IMR-90 (cell line): ENCODE results near the gene PAWR. TPM values are rescaled to one million over a fixed set of nuclear protein-coding genes. Genes with fewer than 3 reads are reported as not detected.
"Not testable (repeated sequence)": the region's sequence is repeated elsewhere in the genome, so short reads cannot be mapped to it uniquely, and the experiment has no call there.

Experiments
- ATAC-seq: fragments of 200-7000 bp; cut with Tn5 transposase; 2 replicates; pipeline ENCODE4 v1.9.1; 2020; ENCODE audit warnings: low read depth, mild to moderate bottlenecking, moderate library complexity
- BruUV-seq: library from RNA; stranded (reverse); fragments of 400-500 nt; replicated peaks from 2 replicates; lab custom pipeline; 2021; lab: Mats Ljungman, UMichigan
- CTCF ChIA-PET: fragments of 300-600 bp; formaldehyde crosslinking; extraction: SDS; loops from one replicate; lab custom pipeline; 2021; ENCODE audit warnings: antibody characterized with exemption; lab: Yijun Ruan, JAX
- POLR2A ChIA-PET: fragments of 300-600 bp; sonication (Branson Sonifier 250); formaldehyde crosslinking; loops from one replicate; lab custom pipeline; 2022; ENCODE audit warnings: antibody characterized with exemption; ENCODE audit not compliant: unreplicated experiment; lab: Charles Lee
- DNase-seq: peaks from one replicate; pipeline ENCODE4 v3.0.0; 2013
- H2AFZ ChIP-seq: replicated peaks from 2 replicates; pipeline ENCODE3; 2013; ENCODE audit warnings: low read length, mild to moderate bottlenecking; ENCODE audit not compliant: poor library complexity
- H2AK5ac ChIP-seq: 2 replicates; pipeline ENCODE4 v1.6.1; 2013; ENCODE audit warnings: low read depth, low read length, inconsistent platforms
- H2AK9ac ChIP-seq: replicated peaks from 2 replicates; pipeline ENCODE3; 2013; ENCODE audit warnings: mild to moderate bottlenecking, low read depth, low read length, moderate library complexity; ENCODE audit not compliant: poor library complexity
- H2BK120ac ChIP-seq: 2 replicates; pipeline ENCODE4 v1.6.1; 2013; ENCODE audit warnings: low read depth, low read length, inconsistent platforms
- H2BK15ac ChIP-seq: 3 replicates; pipeline ENCODE4 v1.6.1; 2013; ENCODE audit warnings: low read depth, low read length, inconsistent platforms
- H2BK20ac ChIP-seq: 2 replicates; pipeline ENCODE4 v1.6.1; 2013; ENCODE audit warnings: low read depth, mild to moderate bottlenecking, inconsistent platforms, low read length, moderate library complexity
- H2BK5ac ChIP-seq: 2 replicates; pipeline ENCODE4 v1.6.1; 2013; ENCODE audit warnings: mild to moderate bottlenecking, low read depth, low read length, inconsistent platforms; ENCODE audit not compliant: poor library complexity, severe bottlenecking
- H3K14ac ChIP-seq: replicated peaks from 2 replicates; pipeline ENCODE4 v1.6.1; 2013; ENCODE audit warnings: low read depth, low read length, inconsistent platforms
- H3K18ac ChIP-seq: 2 replicates; pipeline ENCODE4 v1.6.1; 2013; ENCODE audit warnings: low read depth, low read length, control low read depth
- H3K23ac ChIP-seq: 2 replicates; pipeline ENCODE4 v1.6.1; 2013; ENCODE audit warnings: low read depth, low read length, inconsistent platforms
- H3K27ac ChIP-seq: 2 replicates; pipeline ENCODE4 v1.5.1; 2013; ENCODE audit warnings: mild to moderate bottlenecking, control low read depth, low read length; ENCODE audit not compliant: insufficient read depth
- H3K27me3 ChIP-seq: 2 replicates; pipeline ENCODE4 v1.6.1; 2013; ENCODE audit warnings: low read length; ENCODE audit not compliant: control insufficient read depth, insufficient read depth
- H3K36me3 ChIP-seq: 2 replicates; pipeline ENCODE4 v1.6.1; 2013; ENCODE audit warnings: low read length, mixed read lengths; ENCODE audit not compliant: control insufficient read depth, insufficient read depth
- H3K4ac ChIP-seq: 2 replicates; pipeline ENCODE4 v1.6.1; 2013; ENCODE audit warnings: low read depth, low read length, inconsistent platforms
- H3K4me1 ChIP-seq: 2 replicates; pipeline ENCODE4 v1.6.1; 2013; ENCODE audit warnings: low read length, mixed read lengths; ENCODE audit not compliant: control insufficient read depth, insufficient read depth
- H3K4me2 ChIP-seq: 2 replicates; pipeline ENCODE4 v1.6.1; 2013; ENCODE audit warnings: low read depth, mild to moderate bottlenecking, control low read depth, low read length, moderate library complexity
- H3K4me3 ChIP-seq: 2 replicates; pipeline ENCODE4 v1.5.1; 2013; ENCODE audit warnings: low read depth, mild to moderate bottlenecking, control low read depth, low read length, moderate library complexity; ENCODE audit not compliant: insufficient read depth
- H3K56ac ChIP-seq: 2 replicates; pipeline ENCODE4 v1.6.1; 2013; ENCODE audit warnings: low read length, inconsistent platforms; ENCODE audit not compliant: insufficient read depth; ENCODE audit errors: extremely low read depth
- H3K79me1 ChIP-seq, 2 experiments: 2 replicates each; pipeline ENCODE4 v1.6.1; 2013; ENCODE audit warnings: low read length in 2 of 2, inconsistent platforms in 1 of 2, low read depth in 1 of 2
- H3K9ac ChIP-seq: 2 replicates; pipeline ENCODE4 v1.6.1; 2013; ENCODE audit warnings: low read depth, low read length, control low read depth
- H3K9me1 ChIP-seq: 2 replicates; pipeline ENCODE4 v1.6.1; 2013; ENCODE audit warnings: low read length, inconsistent platforms; ENCODE audit not compliant: insufficient read depth
- H3K9me3 ChIP-seq: 2 replicates; pipeline ENCODE4 v1.6.1; 2013; ENCODE audit warnings: low read length; ENCODE audit not compliant: control insufficient read depth, insufficient read depth
- H4K20me1 ChIP-seq: 2 replicates; pipeline ENCODE4 v1.6.1; 2013; ENCODE audit warnings: low read length, inconsistent platforms; ENCODE audit not compliant: insufficient read depth
- H4K5ac ChIP-seq: 2 replicates; pipeline ENCODE4 v1.6.1; 2013; ENCODE audit warnings: mild to moderate bottlenecking, low read depth, low read length, control low read depth
- H4K8ac ChIP-seq, 2 experiments: 2 replicates each; pipeline ENCODE4 v1.6.1; 2013; ENCODE audit warnings: low read depth in 2 of 2, low read length in 2 of 2, control low read depth in 1 of 2, inconsistent platforms in 1 of 2
- H4K91ac ChIP-seq: 2 replicates; pipeline ENCODE4 v1.6.1; 2013; ENCODE audit warnings: low read depth, low read length, inconsistent platforms; ENCODE audit not compliant: insufficient read depth
- BHLHE40 ChIP-seq: fragments of 150-350 bp; IDR thresholded peaks from 2 replicates; pipeline ENCODE4 v1.6.1; 2016; ENCODE audit warnings: mild to moderate bottlenecking, low read depth, low read length
- FOS ChIP-seq: fragments of 150-350 bp; IDR thresholded peaks from 2 replicates; pipeline ENCODE4 v1.6.1; 2016; ENCODE audit warnings: low read depth, low read length
- NFE2L2 ChIP-seq: fragments of 150-350 bp; IDR thresholded peaks from 2 replicates; pipeline ENCODE4 v1.6.1; 2016; ENCODE audit warnings: low read depth, mild to moderate bottlenecking, low read length
- RFX5 ChIP-seq: IDR thresholded peaks from 2 replicates; pipeline ENCODE4 v1.8.0; 2012; ENCODE audit warnings: low read depth, mild to moderate bottlenecking, low read length, moderate library complexity
- SMC3 ChIP-seq: fragments of 150-350 bp; IDR thresholded peaks from 2 replicates; pipeline ENCODE4 v1.6.1; 2016; ENCODE audit warnings: low read depth, mild to moderate bottlenecking, antibody characterized with exemption, low read length, moderate library complexity
- WGBS, 2 experiments: methylation state at CpG; one replicate each; pipeline versions ENCODE4 v1.1.5 to v1.1.7; 2013; ENCODE audit warnings: missing lambda C conversion rate in 2 of 2; ENCODE audit not compliant: insufficient read length in 1 of 2; ENCODE audit errors: extremely low coverage in 2 of 2; 5-methylcytosine and 5-hydroxymethylcytosine counted together
- dilution Hi-C: fragments of 300-500 bp; cut with HindIII; formaldehyde crosslinking; loops from one replicate; pipeline ENCODE4 v1.14.3; 2018; ENCODE audit warnings: low sequenced_read_pairs; ENCODE audit not compliant: unreplicated experiment
- in situ Hi-C: fragments of 300-500 bp; cut with MboI; formaldehyde crosslinking; loops from 3 replicates; pipeline ENCODE4 v1.14.3; 2019; ENCODE audit warnings: low sequenced_read_pairs, inconsistent platforms, mixed read lengths
- intact Hi-C: fragments of 100-400 bp; cut with micrococcal nuclease; formaldehyde crosslinking; loops from 2 replicates; pipeline ENCODE4 v1.10.0; 2022
- polyA plus RNA-seq, 3 experiments: library from polyadenylated mRNA; depleted of rRNA; stranded (reverse); fragments of >200 nt; gene quantifications; 2 replicates each; pipeline ENCODE4 v1.2.3, GENCODE V29; 2012; ENCODE audit warnings: low replicate concordance in 1 of 3
- total RNA-seq: library from RNA; depleted of rRNA; stranded (reverse); fragments of >200 nt; gene quantifications from 2 replicates; pipeline ENCODE4 v1.2.3, GENCODE V29; 2012
- TF ChIP-seq, protein P1 (sequence below): fragments of 150-350 bp; IDR thresholded peaks from 2 replicates; pipeline ENCODE4 v1.6.1; 2016; ENCODE audit warnings: low read depth, mild to moderate bottlenecking, low read length, moderate library complexity, borderline replicate concordance

The PAWR gene
- total and polyA plus RNA-seq, 2 of the 4 experiments (the other 2 are of a cell fraction): 13.2 to 13.6 TPM

- Histone ChIP-seq H2BK5ac (no peak overlapping the region), H3K9ac (no peak overlapping the region), H3K27ac (no peak overlapping the region), H3K4me2 (no peak overlapping the region), H3K36me3 (no peaks in the 10 kb centered on the region), H3K4ac (no peak overlapping the region), H4K20me1 (peaks cover 3% of the 10 kb centered on the region; the same call in 1 of the 2 replicates), H4K5ac (no peak overlapping the region), H2BK15ac (no peak overlapping the region), H2AK9ac (no peak overlapping the region), H3K4me1 (peaks cover 1% of the 10 kb centered on the region; the same call in 1 of the 2 replicates), H3K27me3 (no peaks in the 10 kb centered on the region), H2AFZ (no peak overlapping the region), H2AK5ac (no peak overlapping the region), H3K18ac (no peak overlapping the region), H2BK120ac (no peak overlapping the region), H3K9me1 (peaks cover 4% of the 10 kb centered on the region), H3K23ac (peak overlapping the region; percentile 33; the same call in 1 of the 2 replicates), H4K91ac (no peak overlapping the region), H2BK20ac (no peak overlapping the region), H3K79me1 (peaks cover 31 to 51% of the 10 kb centered on the region in 2 experiments), H3K9me3 (no peaks in the 10 kb centered on the region), H3K14ac (no peak overlapping the region), H3K4me3 (no peak overlapping the region), H3K56ac (no peak overlapping the region), H4K8ac (no peak overlapping the region)
- CTCF ChIA-PET: no interaction called here
- no CpG with 5 or more reads among the region's 1 CpG for WGBS, 2 experiments
- intact Hi-C loops: no loop called here
- no peak for DNase-seq
- BruUV-seq: no TSS peak
- in situ Hi-C loops: no loop called here
- dilution Hi-C loops: no loop called here
- TF ChIP-seq SMC3: no peak
- no peak for TF ChIP-seq RFX5
- no peak for TF ChIP-seq NFE2L2
- no peak for TF ChIP-seq FOS
- no peak for TF ChIP-seq BHLHE40
- TF ChIP-seq, protein P1, sequence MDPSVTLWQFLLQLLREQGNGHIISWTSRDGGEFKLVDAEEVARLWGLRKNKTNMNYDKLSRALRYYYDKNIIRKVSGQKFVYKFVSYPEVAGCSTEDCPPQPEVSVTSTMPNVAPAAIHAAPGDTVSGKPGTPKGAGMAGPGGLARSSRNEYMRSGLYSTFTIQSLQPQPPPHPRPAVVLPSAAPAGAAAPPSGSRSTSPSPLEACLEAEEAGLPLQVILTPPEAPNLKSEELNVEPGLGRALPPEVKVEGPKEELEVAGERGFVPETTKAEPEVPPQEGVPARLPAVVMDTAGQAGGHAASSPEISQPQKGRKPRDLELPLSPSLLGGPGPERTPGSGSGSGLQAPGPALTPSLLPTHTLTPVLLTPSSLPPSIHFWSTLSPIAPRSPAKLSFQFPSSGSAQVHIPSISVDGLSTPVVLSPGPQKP: no peak
- POLR2A ChIA-PET: no interaction called here
- ATAC-seq: no peak
Observed at GRCh38 chr12:79648881-79649280, 41.9 kb downstream of the PAWR start.

DNA sequence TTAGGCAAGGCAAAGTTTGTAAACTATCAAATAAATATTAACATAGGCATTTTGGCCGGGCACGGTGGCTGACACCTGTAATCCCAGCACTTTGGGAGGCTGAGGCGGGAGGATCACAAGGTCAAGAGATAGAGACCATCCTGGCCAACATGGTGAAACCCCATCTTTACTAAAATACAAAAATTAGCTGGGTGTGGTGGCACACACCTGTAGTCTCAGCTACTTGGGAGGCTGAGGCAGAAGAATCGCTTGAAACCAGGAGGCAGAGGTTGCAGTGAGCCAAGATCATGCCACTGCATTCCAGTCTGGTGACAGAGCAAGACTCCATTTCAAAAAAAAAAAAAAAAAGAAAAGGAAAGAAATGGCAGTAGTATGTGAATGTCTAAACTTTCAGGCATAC lies 43.9 kb downstream of the PAWR start:
- H2BK120ac ChIP-seq, ATAC-seq, H4K8ac ChIP-seq, H2AK9ac ChIP-seq, H4K91ac ChIP-seq, H2AK5ac ChIP-seq, H2AFZ ChIP-seq, H3K27ac ChIP-seq, H3K9me3 ChIP-seq, H3K4me2 ChIP-seq, H3K36me3 ChIP-seq, DNase-seq, H4K5ac ChIP-seq, H3K4me3 ChIP-seq, H2BK15ac ChIP-seq, H3K9me1 ChIP-seq, CTCF ChIA-PET, H3K56ac ChIP-seq, H3K14ac ChIP-seq, H3K18ac ChIP-seq, H2BK20ac ChIP-seq, in situ Hi-C loops, H3K27me3 ChIP-seq, H3K9ac ChIP-seq, intact Hi-C loops, BruUV-seq, H3K23ac ChIP-seq, dilution Hi-C loops, H3K4me1 ChIP-seq, H2BK5ac ChIP-seq, H4K20me1 ChIP-seq, POLR2A ChIA-PET, H3K4ac ChIP-seq: not testable (repeated sequence)
- no CpG with 5 or more reads among the region's 4 CpGs for WGBS, 2 experiments
- peaks cover 33 to 56% of the 10 kb centered on the region in 2 experiments for H3K79me1 ChIP-seq
